OCI-LY3 (cell line): ENCODE results near the gene SPOCK3.

Experiments used
- H2AFZ ChIP-seq: fragments of 200-600, 300-600 bp; shearing (Covaris generic); 2 replicates; pipeline ENCODE4 v1.6.0; 2014; ENCODE audit warnings: antibody characterized with exemption, low read depth, low read length
- H3K27ac ChIP-seq: fragments of 200-600, 300-600 bp; sonication (generic); 2 replicates; pipeline ENCODE4 v1.5.1; 2014; ENCODE audit warnings: mild to moderate bottlenecking, low read length, moderate library complexity, mixed read lengths
- H3K27me3 ChIP-seq: fragments of 200-600, 300-600 bp; sonication (generic); 2 replicates; pipeline ENCODE4 v1.6.1; 2014; ENCODE audit warnings: low read depth, low read length, mixed read lengths
- H3K36me3 ChIP-seq: fragments of 200-600, 300-600 bp; sonication (generic); replicated peaks from 2 replicates; pipeline ENCODE3; 2014; ENCODE audit warnings: low read depth, low read length, mixed read lengths
- H3K4me1 ChIP-seq: fragments of 300-600, 200-600 bp; sonication (generic); 2 replicates; pipeline ENCODE4 v1.6.1; 2014; ENCODE audit warnings: low read length, mixed read lengths
- H3K4me2 ChIP-seq: fragments of 200-600, 300-600 bp; sonication (generic); 2 replicates; pipeline ENCODE4 v1.6.1; 2014; ENCODE audit warnings: low read length, mixed read lengths
- H3K4me3 ChIP-seq: fragments of 300-600, 200-600 bp; sonication (generic); 2 replicates; pipeline ENCODE4 v1.5.1; 2014; ENCODE audit warnings: antibody characterized with exemption, mild to moderate bottlenecking, low read length, moderate library complexity
- H3K79me2 ChIP-seq: fragments of 300-600, 200-600 bp; shearing (Covaris generic); 2 replicates; pipeline ENCODE4 v1.6.1; 2014; ENCODE audit warnings: mild to moderate bottlenecking, low read length, mixed read lengths
- H3K9ac ChIP-seq: fragments of 300-600, 200-600 bp; shearing (Covaris generic); 2 replicates; pipeline ENCODE4 v1.6.0; 2014; ENCODE audit warnings: mild to moderate bottlenecking, low read length, moderate library complexity
- H3K9me3 ChIP-seq: fragments of 200-600, 300-600 bp; shearing (Covaris generic); 2 replicates; pipeline ENCODE4 v1.6.1; 2014; ENCODE audit warnings: low read length, mixed read lengths; ENCODE audit not compliant: insufficient read depth
- H4K20me1 ChIP-seq: fragments of 200-600, 300-600 bp; sonication (generic); 2 replicates; pipeline ENCODE4 v1.6.1; 2016; ENCODE audit warnings: low read length, mixed read lengths; ENCODE audit not compliant: insufficient read depth
- EZH2phosphoT487 ChIP-seq: fragments of 200-600 bp; shearing (Covaris generic); IDR thresholded peaks from 2 replicates; pipeline ENCODE4 v1.6.1; 2018; ENCODE audit warnings: antibody characterized with exemption, mixed run types, low read depth
- TF ChIP-seq, protein P1 (sequence below): fragments of 200-600, 300-600 bp; sonication (generic); IDR thresholded peaks from 2 replicates; pipeline ENCODE4 v1.5.1; 2014; ENCODE audit warnings: antibody characterized with exemption, low read length, low read depth

Gene SPOCK3

GRCh38 chr4:167177925-167178324 is 56.4 kb downstream of the SPOCK3 start:
- H3K4me2 ChIP-seq = no peak overlapping the region
- no peaks in the 10 kb centered on the region for H3K36me3 ChIP-seq
- no peak overlapping the region for H3K9ac ChIP-seq
- H3K9me3 ChIP-seq = no peaks in the 10 kb centered on the region
- no peak for TF ChIP-seq EZH2phosphoT487
- TF ChIP-seq, protein P1, sequence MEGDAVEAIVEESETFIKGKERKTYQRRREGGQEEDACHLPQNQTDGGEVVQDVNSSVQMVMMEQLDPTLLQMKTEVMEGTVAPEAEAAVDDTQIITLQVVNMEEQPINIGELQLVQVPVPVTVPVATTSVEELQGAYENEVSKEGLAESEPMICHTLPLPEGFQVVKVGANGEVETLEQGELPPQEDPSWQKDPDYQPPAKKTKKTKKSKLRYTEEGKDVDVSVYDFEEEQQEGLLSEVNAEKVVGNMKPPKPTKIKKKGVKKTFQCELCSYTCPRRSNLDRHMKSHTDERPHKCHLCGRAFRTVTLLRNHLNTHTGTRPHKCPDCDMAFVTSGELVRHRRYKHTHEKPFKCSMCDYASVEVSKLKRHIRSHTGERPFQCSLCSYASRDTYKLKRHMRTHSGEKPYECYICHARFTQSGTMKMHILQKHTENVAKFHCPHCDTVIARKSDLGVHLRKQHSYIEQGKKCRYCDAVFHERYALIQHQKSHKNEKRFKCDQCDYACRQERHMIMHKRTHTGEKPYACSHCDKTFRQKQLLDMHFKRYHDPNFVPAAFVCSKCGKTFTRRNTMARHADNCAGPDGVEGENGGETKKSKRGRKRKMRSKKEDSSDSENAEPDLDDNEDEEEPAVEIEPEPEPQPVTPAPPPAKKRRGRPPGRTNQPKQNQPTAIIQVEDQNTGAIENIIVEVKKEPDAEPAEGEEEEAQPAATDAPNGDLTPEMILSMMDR = no peak
- no peak overlapping the region for H2AFZ ChIP-seq
- H3K4me3 ChIP-seq = no peak overlapping the region
- H3K27me3 ChIP-seq = no peaks in the 10 kb centered on the region
- H3K4me1 ChIP-seq = peaks cover 10% of the 10 kb centered on the region
- H3K27ac ChIP-seq = no peak overlapping the region
- no peaks in the 10 kb centered on the region for H3K79me2 ChIP-seq
- H4K20me1 ChIP-seq = no peaks in the 10 kb centered on the region

- Histone ChIP-seq H3K4me2 (no peak overlapping the region), H3K4me3 (no peak overlapping the region), H3K79me2 (no peaks in the 10 kb centered on the region), H3K4me1 (peaks cover 10% of the 10 kb centered on the region), H3K9ac (no peak overlapping the region), H3K27me3 (no peaks in the 10 kb centered on the region), H3K27ac (no peak overlapping the region), H4K20me1 (no peaks in the 10 kb centered on the region), H2AFZ (no peak overlapping the region), H3K36me3 (no peaks in the 10 kb centered on the region), H3K9me3 (no peaks in the 10 kb centered on the region)
- TF ChIP-seq, protein P1 = no peak
- TF ChIP-seq EZH2phosphoT487 = no peak
Observed at GRCh38 chr4:167176723-167177367, 57.4 kb downstream of the SPOCK3 start.

DNA sequence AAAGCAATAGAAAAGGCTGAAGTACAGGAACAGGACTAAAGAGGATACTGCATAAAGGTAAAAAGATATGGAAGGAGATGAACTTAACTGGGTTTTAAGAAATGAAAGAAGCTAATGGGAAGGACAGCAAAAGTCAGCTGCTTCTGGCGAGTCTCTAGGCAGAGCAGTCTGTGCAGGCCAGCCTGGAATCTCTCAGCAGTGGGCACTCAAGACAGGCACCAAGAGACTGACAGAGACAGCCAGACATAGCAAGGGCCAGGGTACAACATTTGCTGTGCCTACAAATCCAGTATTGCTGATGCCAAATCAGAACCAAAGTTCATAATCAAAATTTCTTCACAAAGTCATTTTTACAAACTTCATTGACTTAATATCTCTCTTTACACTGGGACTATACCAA is 62.4 kb downstream of the SPOCK3 start:
- Histone ChIP-seq H3K79me2 (no peaks in the 10 kb centered on the region), H3K4me1 (no peaks in the 10 kb centered on the region)
- TF ChIP-seq EZH2phosphoT487 = no peak
- TF ChIP-seq, protein P1 = no peak

DNA sequence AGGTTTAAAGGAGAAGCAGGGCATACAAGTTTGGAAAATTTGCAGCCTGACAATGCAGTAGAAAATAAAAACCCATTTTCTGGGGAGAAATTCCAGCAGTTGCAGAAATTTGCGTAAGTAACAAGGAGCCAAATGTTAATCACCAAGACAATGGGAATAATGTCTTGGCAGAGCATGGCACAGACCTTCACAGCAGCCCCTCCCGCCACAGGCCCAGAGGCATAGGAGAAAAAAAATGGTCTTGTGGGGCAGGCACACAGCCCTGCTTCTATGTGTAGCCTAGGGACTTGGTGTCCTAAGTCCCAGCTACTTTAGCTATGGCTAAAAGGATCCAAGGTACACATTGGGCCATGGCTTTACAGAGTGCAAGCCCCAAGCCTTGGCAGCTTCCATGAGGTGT is 65.7 kb downstream of the SPOCK3 start:
- TF ChIP-seq, protein P1 = no peak
- no peak for TF ChIP-seq EZH2phosphoT487
- H3K9me3 ChIP-seq = no peaks in the 10 kb centered on the region
- H4K20me1 ChIP-seq = no peaks in the 10 kb centered on the region
- H3K79me2 ChIP-seq = no peaks in the 10 kb centered on the region
- H3K27ac ChIP-seq = no peak overlapping the region
- H3K4me2 ChIP-seq = no peak overlapping the region
- no peaks in the 10 kb centered on the region for H3K4me1 ChIP-seq
- H3K4me3 ChIP-seq = no peak overlapping the region
- H3K36me3 ChIP-seq = no peaks in the 10 kb centered on the region
- H3K9ac ChIP-seq = no peak overlapping the region
- no peaks in the 10 kb centered on the region for H3K27me3 ChIP-seq
- H2AFZ ChIP-seq = no peak overlapping the region

More for the DNA sequence above, 62.4 kb downstream of the SPOCK3 start:
- Histone ChIP-seq H3K9ac (no peak overlapping the region), H3K9me3 (no peaks in the 10 kb centered on the region), H4K20me1 (no peaks in the 10 kb centered on the region), H3K27me3 (no peaks in the 10 kb centered on the region), H2AFZ (no peak overlapping the region), H3K4me2 (no peak overlapping the region), H3K4me3 (no peak overlapping the region), H3K27ac (no peak overlapping the region), H3K36me3 (no peaks in the 10 kb centered on the region)
